Stomach (tissue), 4 donors: ENCODE measurements around the gene PXMP2.

Experiments used
- EP300 ChIP-seq: sonication (generic); formaldehyde crosslinking; IDR thresholded peaks from one replicate; pipeline ENCODE4 v1.6.1; 2017; ENCODE audit warnings: antibody characterized with exemption
- POLR2A ChIP-seq, 4 donors: fragments of 450-650 bp; IDR thresholded peaks; one replicate each; pipeline ENCODE4 v1.6.1; 2016; ENCODE audit warnings: antibody characterized with exemption in 4 of 4, control low read depth in 2 of 4, mild to moderate bottlenecking in 1 of 4, moderate library complexity in 1 of 4
- TF ChIP-seq, protein P1 (sequence below), 7 experiments: fragments of 450-650 bp in 4 of 7; fragments of 200-600 bp in 3 of 7; sonication (generic) in 3 of 7; IDR thresholded peaks; one replicate each; pipeline ENCODE4 v1.5.1; 2016 to 2019; ENCODE audit warnings: antibody characterized with exemption in 7 of 7, control low read depth in 2 of 7, mild to moderate bottlenecking in 1 of 7

DNA sequence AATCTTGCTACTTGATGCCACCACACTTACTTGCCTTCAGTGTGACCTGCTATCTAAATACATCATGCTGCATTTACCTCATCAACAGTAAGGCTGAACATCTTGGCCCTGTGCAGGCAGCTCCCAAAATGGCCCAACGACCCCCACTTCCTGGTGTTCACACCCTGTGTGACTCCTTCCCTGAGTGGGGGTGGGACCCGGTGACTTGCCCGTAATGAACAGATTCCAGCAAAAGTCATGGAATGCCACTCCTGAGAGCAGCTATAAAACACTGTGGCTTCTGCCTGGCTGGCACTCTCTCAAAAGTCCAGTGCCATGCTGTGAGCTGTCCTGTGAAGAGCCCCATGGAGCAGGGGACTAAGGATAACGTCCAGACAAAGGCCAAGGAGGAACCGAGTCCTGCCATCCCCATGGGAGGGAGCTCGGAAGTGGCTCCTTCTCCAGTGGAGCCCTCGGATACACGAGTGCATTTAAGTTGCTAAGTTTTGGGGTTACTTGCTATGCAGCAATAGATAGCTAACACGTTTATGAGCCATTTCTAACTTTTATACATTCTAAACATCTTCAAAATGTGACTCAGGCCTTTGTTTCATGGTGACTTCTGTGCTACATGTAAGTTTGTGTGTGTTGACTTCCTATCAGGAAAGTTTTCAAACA, 35.8 kb upstream of the PXMP2 start:
- TF ChIP-seq EP300 (no peak), POLR2A (IDR thresholded peaks at IDR 0.05) (no peak)
- TF ChIP-seq, protein P1, sequence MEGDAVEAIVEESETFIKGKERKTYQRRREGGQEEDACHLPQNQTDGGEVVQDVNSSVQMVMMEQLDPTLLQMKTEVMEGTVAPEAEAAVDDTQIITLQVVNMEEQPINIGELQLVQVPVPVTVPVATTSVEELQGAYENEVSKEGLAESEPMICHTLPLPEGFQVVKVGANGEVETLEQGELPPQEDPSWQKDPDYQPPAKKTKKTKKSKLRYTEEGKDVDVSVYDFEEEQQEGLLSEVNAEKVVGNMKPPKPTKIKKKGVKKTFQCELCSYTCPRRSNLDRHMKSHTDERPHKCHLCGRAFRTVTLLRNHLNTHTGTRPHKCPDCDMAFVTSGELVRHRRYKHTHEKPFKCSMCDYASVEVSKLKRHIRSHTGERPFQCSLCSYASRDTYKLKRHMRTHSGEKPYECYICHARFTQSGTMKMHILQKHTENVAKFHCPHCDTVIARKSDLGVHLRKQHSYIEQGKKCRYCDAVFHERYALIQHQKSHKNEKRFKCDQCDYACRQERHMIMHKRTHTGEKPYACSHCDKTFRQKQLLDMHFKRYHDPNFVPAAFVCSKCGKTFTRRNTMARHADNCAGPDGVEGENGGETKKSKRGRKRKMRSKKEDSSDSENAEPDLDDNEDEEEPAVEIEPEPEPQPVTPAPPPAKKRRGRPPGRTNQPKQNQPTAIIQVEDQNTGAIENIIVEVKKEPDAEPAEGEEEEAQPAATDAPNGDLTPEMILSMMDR (IDR thresholded peaks at IDR 0.05) = no peak
